HG03108 (cell line): Measurements from ENCODE around the gene AADACL4.
"Not testable (repeated sequence)": the region's sequence is repeated elsewhere in the genome, so short reads cannot be mapped to it uniquely, and the experiment has no call there.

Source experiments
- ATAC-seq: cut with Tn5 transposase; IDR thresholded peaks from one replicate; pipeline ENCODE4 v1.9.1; 2021; ENCODE audit warnings: moderate library complexity; ENCODE audit not compliant: unreplicated experiment

The AADACL4 gene

DNA sequence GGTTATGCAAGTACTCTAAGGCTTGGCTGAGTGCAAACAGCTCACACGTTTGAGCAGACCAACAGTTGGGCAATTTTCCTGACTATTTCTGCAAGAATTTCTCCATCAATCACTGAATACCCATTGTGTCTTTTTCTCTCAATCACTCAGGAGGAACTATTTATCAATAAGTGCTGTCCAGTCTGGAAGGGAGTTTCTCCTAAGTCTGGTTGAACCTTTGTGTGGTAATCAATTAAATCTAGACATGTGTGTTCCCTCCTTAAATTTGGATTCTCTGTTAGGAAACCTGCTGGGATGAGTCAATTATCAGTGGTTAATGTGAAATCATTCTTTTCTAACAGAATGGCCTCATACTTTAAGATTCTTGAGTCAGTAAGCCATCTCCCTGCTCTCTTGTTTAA is 65.2 kb downstream of the AADACL4 start:
- ATAC-seq = no peak

DNA sequence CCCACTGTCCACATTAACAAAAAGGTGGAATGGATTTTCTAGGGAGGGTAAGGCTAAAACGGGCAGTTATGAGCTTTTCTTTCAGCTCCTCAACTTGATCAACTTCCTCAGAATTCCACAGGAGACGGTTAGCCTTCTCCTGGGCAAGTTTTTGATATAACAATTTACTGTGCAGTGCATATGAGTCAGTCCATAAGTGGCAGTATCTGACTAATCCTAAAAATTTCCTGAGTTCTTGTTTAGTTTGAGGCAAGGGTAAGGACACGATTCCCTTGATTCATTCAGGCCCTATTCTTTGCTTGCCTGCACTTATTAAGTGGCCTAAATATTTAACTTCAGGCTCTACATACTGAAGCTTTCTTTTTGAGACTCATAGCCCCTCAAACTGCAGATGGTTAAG is 65.8 kb downstream of the AADACL4 start:
- no peak for ATAC-seq

DNA sequence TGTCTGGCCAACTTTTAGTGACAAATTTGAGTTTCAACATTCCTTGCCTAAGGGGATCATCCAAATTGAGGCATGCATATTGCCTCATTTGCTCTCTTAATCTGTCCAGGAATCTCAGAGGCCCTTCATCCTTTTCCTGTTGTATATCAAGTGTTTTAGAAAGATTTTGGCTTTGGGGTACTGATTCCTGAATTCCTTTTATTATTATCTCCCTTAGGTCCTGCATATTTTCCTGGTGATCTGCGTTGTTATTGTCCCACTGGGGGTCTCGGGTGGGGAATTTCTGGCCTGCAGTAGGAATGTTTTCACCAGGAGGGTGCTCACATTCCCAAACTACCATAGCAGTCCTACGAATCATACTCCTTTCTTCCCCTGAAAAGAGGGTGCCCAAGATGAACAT is 67.7 kb downstream of the AADACL4 start:
- ATAC-seq = no peak

DNA sequence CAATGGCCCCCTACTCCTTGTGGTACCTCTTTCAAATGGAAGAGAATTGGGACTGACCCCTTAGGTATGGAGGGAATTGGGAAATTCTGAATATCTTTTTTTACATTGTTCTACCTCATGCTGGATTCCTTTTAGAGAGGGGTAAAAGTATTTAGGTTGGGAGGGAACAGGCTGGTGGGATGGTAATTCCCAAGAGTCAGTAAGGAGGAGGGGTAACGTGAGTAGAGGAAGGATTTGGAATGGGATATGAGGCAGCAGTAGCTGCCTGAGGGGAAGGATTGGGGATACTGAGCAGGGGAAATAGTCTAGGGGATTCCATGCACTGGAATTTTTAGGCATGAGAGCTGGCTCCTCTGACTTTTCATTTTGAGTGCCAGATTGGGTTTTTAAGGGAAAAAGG is 68.2 kb downstream of the AADACL4 start:
- ATAC-seq = no peak

DNA sequence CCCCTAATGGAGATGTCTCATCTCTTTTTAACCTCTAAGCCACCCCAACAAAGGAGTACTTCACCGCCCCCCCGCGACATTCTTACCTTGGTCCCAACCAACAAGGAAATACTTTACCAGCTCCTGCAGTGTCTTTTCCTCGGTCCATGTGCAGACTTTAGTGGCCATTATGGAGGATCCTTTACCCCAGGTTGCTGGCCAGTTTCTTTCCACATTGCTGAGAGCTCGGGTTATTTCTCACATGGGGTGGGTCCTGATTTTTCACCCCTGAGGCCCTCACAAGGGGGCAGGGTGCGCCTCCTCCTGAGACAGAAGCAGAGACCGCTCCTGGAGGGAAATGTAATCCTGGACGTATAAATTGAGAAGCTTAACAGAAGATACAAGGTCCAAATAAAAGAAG is 69.0 kb downstream of the AADACL4 start:
- no peak for ATAC-seq

DNA sequence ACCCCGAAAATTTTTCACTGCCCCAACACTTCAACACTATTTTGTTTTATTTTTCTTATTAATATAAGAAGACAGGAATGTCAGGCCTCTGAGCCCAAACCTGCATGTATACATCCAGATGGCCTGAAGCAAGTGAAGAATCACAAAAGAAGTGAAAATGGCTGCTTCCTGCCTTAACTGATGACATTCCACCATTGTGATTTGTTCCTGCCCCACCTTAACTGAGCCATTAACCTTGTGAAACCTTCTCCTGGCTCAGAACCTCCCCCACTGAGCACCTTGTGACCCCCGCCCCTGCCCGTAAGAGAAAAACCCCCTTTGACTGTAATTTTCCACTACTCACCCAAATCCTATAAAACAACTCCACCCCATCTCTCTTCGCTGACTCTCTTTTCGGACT is 69.8 kb downstream of the AADACL4 start:
- not testable (repeated sequence) for ATAC-seq

DNA sequence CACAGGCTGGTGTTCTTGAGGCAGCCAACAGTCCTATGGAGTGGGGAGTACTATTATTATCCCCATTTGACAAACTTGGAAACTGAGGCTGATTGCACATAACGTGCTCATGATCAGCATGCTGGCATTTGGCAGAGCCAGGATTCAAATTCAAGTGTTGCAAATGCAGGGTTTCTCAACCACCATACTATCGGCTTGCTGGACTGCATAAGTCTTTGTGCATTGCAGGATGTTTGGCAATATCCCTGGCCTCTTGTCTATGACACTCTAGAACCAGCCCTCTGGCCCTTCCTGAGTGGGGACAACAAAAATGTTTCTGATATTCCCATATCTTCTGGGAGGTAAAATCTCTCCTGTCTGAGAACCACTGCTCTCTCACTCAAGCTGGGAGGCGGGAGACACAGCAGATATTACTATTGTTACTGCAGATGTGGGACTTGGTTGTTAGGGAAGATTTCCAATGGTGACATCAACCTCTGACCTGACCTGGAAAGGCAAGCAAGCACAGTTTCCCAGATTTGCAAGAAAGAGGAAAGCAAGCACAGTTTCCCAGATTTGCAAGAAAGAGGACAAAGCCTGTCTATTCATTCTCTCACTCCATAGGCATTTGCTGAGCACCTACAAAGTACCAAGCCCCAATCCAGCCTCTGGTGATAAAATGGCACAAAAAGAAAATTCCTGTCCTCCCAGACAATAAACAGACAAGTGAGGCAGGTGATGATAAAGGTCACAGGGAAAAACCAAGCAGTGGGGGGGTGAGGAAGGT is 71.0 kb downstream of the AADACL4 start:
- no peak for ATAC-seq

DNA sequence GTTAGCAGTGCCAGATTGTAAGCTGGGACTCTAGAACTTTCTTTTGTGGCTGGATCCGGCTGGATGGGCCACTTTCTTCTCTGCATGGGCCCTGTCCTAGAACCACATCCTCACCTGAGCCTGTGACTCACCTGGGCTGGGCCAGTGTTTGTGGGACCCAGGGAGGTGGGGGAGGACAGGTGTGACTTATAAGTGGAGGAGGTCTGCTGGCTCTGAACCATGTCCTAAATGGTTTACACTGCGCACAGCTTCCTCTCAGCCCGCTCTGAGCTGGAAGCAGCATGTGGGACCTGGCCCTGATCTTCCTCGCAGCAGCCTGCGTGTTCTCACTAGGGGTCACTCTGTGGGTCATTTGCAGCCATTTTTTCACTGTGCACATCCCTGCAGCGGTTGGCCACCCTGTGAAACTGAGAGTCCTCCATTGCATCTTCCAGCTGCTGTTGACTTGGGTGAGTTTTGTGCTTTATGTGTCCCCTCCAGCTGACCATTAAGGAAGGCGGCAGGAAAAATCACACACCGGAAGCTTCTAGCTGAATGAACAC is 72.1 kb downstream of the AADACL4 start, which contains the start of gene AADACL3:
AADACL3 (plus strand) TSS at position 215 of the 542 bp plus-strand sequence; CDS start at position 282, 67 bp downstream.
- ATAC-seq = no peak
